Measurements from ENCODE around the gene LRRC4C.

DNA sequence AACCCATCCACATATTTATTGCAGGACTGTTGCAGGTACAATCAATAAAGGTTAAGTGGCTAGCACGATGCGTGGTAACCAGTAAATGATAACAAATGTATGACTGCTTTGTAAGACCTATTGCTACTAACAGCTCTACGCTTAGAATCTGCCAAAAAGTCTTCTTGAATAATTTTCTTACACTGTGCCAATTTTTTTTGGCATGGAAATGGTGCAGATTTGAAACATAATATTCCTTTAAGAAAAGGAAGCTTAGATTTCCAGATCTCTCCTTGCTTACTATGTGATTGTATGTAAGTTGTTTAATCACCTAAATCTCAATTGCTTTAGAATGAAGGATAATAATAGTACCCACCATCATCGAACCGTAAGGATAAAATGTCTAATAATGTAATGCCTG lies 192.0 kb downstream of the LRRC4C start:
- TF ChIP-seq, protein P1, sequence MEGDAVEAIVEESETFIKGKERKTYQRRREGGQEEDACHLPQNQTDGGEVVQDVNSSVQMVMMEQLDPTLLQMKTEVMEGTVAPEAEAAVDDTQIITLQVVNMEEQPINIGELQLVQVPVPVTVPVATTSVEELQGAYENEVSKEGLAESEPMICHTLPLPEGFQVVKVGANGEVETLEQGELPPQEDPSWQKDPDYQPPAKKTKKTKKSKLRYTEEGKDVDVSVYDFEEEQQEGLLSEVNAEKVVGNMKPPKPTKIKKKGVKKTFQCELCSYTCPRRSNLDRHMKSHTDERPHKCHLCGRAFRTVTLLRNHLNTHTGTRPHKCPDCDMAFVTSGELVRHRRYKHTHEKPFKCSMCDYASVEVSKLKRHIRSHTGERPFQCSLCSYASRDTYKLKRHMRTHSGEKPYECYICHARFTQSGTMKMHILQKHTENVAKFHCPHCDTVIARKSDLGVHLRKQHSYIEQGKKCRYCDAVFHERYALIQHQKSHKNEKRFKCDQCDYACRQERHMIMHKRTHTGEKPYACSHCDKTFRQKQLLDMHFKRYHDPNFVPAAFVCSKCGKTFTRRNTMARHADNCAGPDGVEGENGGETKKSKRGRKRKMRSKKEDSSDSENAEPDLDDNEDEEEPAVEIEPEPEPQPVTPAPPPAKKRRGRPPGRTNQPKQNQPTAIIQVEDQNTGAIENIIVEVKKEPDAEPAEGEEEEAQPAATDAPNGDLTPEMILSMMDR (IDR thresholded peaks at IDR 0.05) = no peak
- TF ChIP-seq JUND (IDR thresholded peaks at IDR 0.05) = no peak
- TF ChIP-seq, protein P2, sequence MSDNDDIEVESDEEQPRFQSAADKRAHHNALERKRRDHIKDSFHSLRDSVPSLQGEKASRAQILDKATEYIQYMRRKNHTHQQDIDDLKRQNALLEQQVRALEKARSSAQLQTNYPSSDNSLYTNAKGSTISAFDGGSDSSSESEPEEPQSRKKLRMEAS (IDR thresholded peaks at IDR 0.05; ENCODE audit: low read depth) = no peak
- no peak for TF ChIP-seq NRF1 (IDR thresholded peaks at IDR 0.05; ENCODE audit: low read depth, low read length)
- TF ChIP-seq RAD21 (IDR thresholded peaks at IDR 0.05; ENCODE audit: low read length) = no peak
- TF ChIP-seq, protein P3, sequence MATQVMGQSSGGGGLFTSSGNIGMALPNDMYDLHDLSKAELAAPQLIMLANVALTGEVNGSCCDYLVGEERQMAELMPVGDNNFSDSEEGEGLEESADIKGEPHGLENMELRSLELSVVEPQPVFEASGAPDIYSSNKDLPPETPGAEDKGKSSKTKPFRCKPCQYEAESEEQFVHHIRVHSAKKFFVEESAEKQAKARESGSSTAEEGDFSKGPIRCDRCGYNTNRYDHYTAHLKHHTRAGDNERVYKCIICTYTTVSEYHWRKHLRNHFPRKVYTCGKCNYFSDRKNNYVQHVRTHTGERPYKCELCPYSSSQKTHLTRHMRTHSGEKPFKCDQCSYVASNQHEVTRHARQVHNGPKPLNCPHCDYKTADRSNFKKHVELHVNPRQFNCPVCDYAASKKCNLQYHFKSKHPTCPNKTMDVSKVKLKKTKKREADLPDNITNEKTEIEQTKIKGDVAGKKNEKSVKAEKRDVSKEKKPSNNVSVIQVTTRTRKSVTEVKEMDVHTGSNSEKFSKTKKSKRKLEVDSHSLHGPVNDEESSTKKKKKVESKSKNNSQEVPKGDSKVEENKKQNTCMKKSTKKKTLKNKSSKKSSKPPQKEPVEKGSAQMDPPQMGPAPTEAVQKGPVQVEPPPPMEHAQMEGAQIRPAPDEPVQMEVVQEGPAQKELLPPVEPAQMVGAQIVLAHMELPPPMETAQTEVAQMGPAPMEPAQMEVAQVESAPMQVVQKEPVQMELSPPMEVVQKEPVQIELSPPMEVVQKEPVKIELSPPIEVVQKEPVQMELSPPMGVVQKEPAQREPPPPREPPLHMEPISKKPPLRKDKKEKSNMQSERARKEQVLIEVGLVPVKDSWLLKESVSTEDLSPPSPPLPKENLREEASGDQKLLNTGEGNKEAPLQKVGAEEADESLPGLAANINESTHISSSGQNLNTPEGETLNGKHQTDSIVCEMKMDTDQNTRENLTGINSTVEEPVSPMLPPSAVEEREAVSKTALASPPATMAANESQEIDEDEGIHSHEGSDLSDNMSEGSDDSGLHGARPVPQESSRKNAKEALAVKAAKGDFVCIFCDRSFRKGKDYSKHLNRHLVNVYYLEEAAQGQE (IDR thresholded peaks at IDR 0.05; ENCODE audit: low read depth, low read length) = no peak
- TF ChIP-seq MXI1 (IDR thresholded peaks at IDR 0.05; ENCODE audit: low read depth, low read length) = no peak
- no peak for TF ChIP-seq TAF1 (IDR thresholded peaks at IDR 0.05; ENCODE audit: borderline replicate concordance, low read depth, low read length)
- TF ChIP-seq EZH2phosphoT487 (IDR thresholded peaks at IDR 0.05; ENCODE audit: borderline replicate concordance, low read depth) = no peak
- no peak for TF ChIP-seq RCOR1 (IDR thresholded peaks at IDR 0.05; ENCODE audit: low read length)
- TF ChIP-seq SMC3 (IDR thresholded peaks at IDR 0.05; ENCODE audit: low read depth, low read length) = no peak
- no peak for TF ChIP-seq TCF12 (IDR thresholded peaks at IDR 0.05)

All from SK-N-SH (cell line).